IMR-90 (cell line): ENCODE measurements around the gene GALNT7. TPM values are rescaled to one million over a fixed set of nuclear protein-coding genes. Genes with fewer than 3 reads are reported as not detected.

Experiments used
- ATAC-seq: fragments of 200-7000 bp; cut with Tn5 transposase; 2 replicates; pipeline ENCODE4 v1.9.1; 2020; ENCODE audit warnings: low read depth, mild to moderate bottlenecking, moderate library complexity
- BruUV-seq: library from RNA; stranded (reverse); fragments of 400-500 nt; replicated peaks from 2 replicates; lab custom pipeline; 2021; lab: Mats Ljungman, UMichigan
- CTCF ChIA-PET: fragments of 300-600 bp; formaldehyde crosslinking; extraction: SDS; loops from one replicate; lab custom pipeline; 2021; ENCODE audit warnings: antibody characterized with exemption; lab: Yijun Ruan, JAX
- POLR2A ChIA-PET: fragments of 300-600 bp; sonication (Branson Sonifier 250); formaldehyde crosslinking; loops from one replicate; lab custom pipeline; 2022; ENCODE audit warnings: antibody characterized with exemption; ENCODE audit not compliant: unreplicated experiment; lab: Charles Lee
- DNase-seq: peaks from one replicate; pipeline ENCODE4 v3.0.0; 2013
- H2AFZ ChIP-seq: replicated peaks from 2 replicates; pipeline ENCODE3; 2013; ENCODE audit warnings: low read length, mild to moderate bottlenecking; ENCODE audit not compliant: poor library complexity
- H2AK5ac ChIP-seq: 2 replicates; pipeline ENCODE4 v1.6.1; 2013; ENCODE audit warnings: low read depth, low read length, inconsistent platforms
- H2AK9ac ChIP-seq: replicated peaks from 2 replicates; pipeline ENCODE3; 2013; ENCODE audit warnings: mild to moderate bottlenecking, low read depth, low read length, moderate library complexity; ENCODE audit not compliant: poor library complexity
- H2BK120ac ChIP-seq: 2 replicates; pipeline ENCODE4 v1.6.1; 2013; ENCODE audit warnings: low read depth, low read length, inconsistent platforms
- H2BK15ac ChIP-seq: 3 replicates; pipeline ENCODE4 v1.6.1; 2013; ENCODE audit warnings: low read depth, low read length, inconsistent platforms
- H2BK20ac ChIP-seq: 2 replicates; pipeline ENCODE4 v1.6.1; 2013; ENCODE audit warnings: low read depth, mild to moderate bottlenecking, inconsistent platforms, low read length, moderate library complexity
- H2BK5ac ChIP-seq: 2 replicates; pipeline ENCODE4 v1.6.1; 2013; ENCODE audit warnings: mild to moderate bottlenecking, low read depth, low read length, inconsistent platforms; ENCODE audit not compliant: poor library complexity, severe bottlenecking
- H3K14ac ChIP-seq: replicated peaks from 2 replicates; pipeline ENCODE4 v1.6.1; 2013; ENCODE audit warnings: low read depth, low read length, inconsistent platforms
- H3K18ac ChIP-seq: 2 replicates; pipeline ENCODE4 v1.6.1; 2013; ENCODE audit warnings: low read depth, low read length, control low read depth
- H3K23ac ChIP-seq: 2 replicates; pipeline ENCODE4 v1.6.1; 2013; ENCODE audit warnings: low read depth, low read length, inconsistent platforms
- H3K27ac ChIP-seq: 2 replicates; pipeline ENCODE4 v1.5.1; 2013; ENCODE audit warnings: mild to moderate bottlenecking, control low read depth, low read length; ENCODE audit not compliant: insufficient read depth
- H3K27me3 ChIP-seq: 2 replicates; pipeline ENCODE4 v1.6.1; 2013; ENCODE audit warnings: low read length; ENCODE audit not compliant: control insufficient read depth, insufficient read depth
- H3K36me3 ChIP-seq: 2 replicates; pipeline ENCODE4 v1.6.1; 2013; ENCODE audit warnings: low read length, mixed read lengths; ENCODE audit not compliant: control insufficient read depth, insufficient read depth
- H3K4ac ChIP-seq: 2 replicates; pipeline ENCODE4 v1.6.1; 2013; ENCODE audit warnings: low read depth, low read length, inconsistent platforms
- H3K4me1 ChIP-seq: 2 replicates; pipeline ENCODE4 v1.6.1; 2013; ENCODE audit warnings: low read length, mixed read lengths; ENCODE audit not compliant: control insufficient read depth, insufficient read depth
- H3K4me2 ChIP-seq: 2 replicates; pipeline ENCODE4 v1.6.1; 2013; ENCODE audit warnings: low read depth, mild to moderate bottlenecking, control low read depth, low read length, moderate library complexity
- H3K4me3 ChIP-seq: 2 replicates; pipeline ENCODE4 v1.5.1; 2013; ENCODE audit warnings: low read depth, mild to moderate bottlenecking, control low read depth, low read length, moderate library complexity; ENCODE audit not compliant: insufficient read depth
- H3K56ac ChIP-seq: 2 replicates; pipeline ENCODE4 v1.6.1; 2013; ENCODE audit warnings: low read length, inconsistent platforms; ENCODE audit not compliant: insufficient read depth; ENCODE audit errors: extremely low read depth
- H3K79me1 ChIP-seq, 2 experiments: 2 replicates each; pipeline ENCODE4 v1.6.1; 2013; ENCODE audit warnings: low read length in 2 of 2, inconsistent platforms in 1 of 2, low read depth in 1 of 2
- H3K9ac ChIP-seq: 2 replicates; pipeline ENCODE4 v1.6.1; 2013; ENCODE audit warnings: low read depth, low read length, control low read depth
- H3K9me1 ChIP-seq: 2 replicates; pipeline ENCODE4 v1.6.1; 2013; ENCODE audit warnings: low read length, inconsistent platforms; ENCODE audit not compliant: insufficient read depth
- H3K9me3 ChIP-seq: 2 replicates; pipeline ENCODE4 v1.6.1; 2013; ENCODE audit warnings: low read length; ENCODE audit not compliant: control insufficient read depth, insufficient read depth
- H4K20me1 ChIP-seq: 2 replicates; pipeline ENCODE4 v1.6.1; 2013; ENCODE audit warnings: low read length, inconsistent platforms; ENCODE audit not compliant: insufficient read depth
- H4K5ac ChIP-seq: 2 replicates; pipeline ENCODE4 v1.6.1; 2013; ENCODE audit warnings: mild to moderate bottlenecking, low read depth, low read length, control low read depth
- H4K8ac ChIP-seq, 2 experiments: 2 replicates each; pipeline ENCODE4 v1.6.1; 2013; ENCODE audit warnings: low read depth in 2 of 2, low read length in 2 of 2, control low read depth in 1 of 2, inconsistent platforms in 1 of 2
- H4K91ac ChIP-seq: 2 replicates; pipeline ENCODE4 v1.6.1; 2013; ENCODE audit warnings: low read depth, low read length, inconsistent platforms; ENCODE audit not compliant: insufficient read depth
- BHLHE40 ChIP-seq: fragments of 150-350 bp; IDR thresholded peaks from 2 replicates; pipeline ENCODE4 v1.6.1; 2016; ENCODE audit warnings: mild to moderate bottlenecking, low read depth, low read length
- CHD1 ChIP-seq: IDR thresholded peaks from 2 replicates; pipeline ENCODE4 v1.6.1; 2012; ENCODE audit warnings: low read depth, low read length, improper control_type of control experiment
- MAFK ChIP-seq: IDR thresholded peaks from 2 replicates; pipeline ENCODE4 v1.6.1; 2012; ENCODE audit warnings: low read depth, low read length, improper control_type of control experiment
- MAZ ChIP-seq: IDR thresholded peaks from 2 replicates; pipeline ENCODE4 v1.6.1; 2012; ENCODE audit warnings: low read depth, mild to moderate bottlenecking, low read length, improper control_type of control experiment, moderate library complexity, borderline replicate concordance
- MXI1 ChIP-seq: IDR thresholded peaks from 2 replicates; pipeline ENCODE4 v1.6.1; 2012; ENCODE audit warnings: low read depth, mild to moderate bottlenecking, low read length, moderate library complexity, borderline replicate concordance
- NFE2L2 ChIP-seq: fragments of 150-350 bp; IDR thresholded peaks from 2 replicates; pipeline ENCODE4 v1.6.1; 2016; ENCODE audit warnings: low read depth, mild to moderate bottlenecking, low read length
- POLR2A ChIP-seq: IDR thresholded peaks from 2 replicates; pipeline ENCODE4 v1.6.1; 2012; ENCODE audit warnings: mild to moderate bottlenecking, low read depth, low read length
- RCOR1 ChIP-seq: IDR thresholded peaks from 2 replicates; pipeline ENCODE4 v1.6.1; 2012; ENCODE audit warnings: mild to moderate bottlenecking, low read length, improper control_type of control experiment; ENCODE audit not compliant: insufficient replicate concordance
- RFX5 ChIP-seq: IDR thresholded peaks from 2 replicates; pipeline ENCODE4 v1.8.0; 2012; ENCODE audit warnings: low read depth, mild to moderate bottlenecking, low read length, moderate library complexity
- USF2 ChIP-seq: fragments of 150-350 bp; IDR thresholded peaks from 2 replicates; pipeline ENCODE4 v1.6.1; 2017; ENCODE audit warnings: mild to moderate bottlenecking, antibody characterized with exemption, low read length, low read depth
- WGBS, 2 experiments: methylation state at CpG; one replicate each; pipeline versions ENCODE4 v1.1.5 to v1.1.7; 2013; ENCODE audit warnings: missing lambda C conversion rate in 2 of 2; ENCODE audit not compliant: insufficient read length in 1 of 2; ENCODE audit errors: extremely low coverage in 2 of 2; 5-methylcytosine and 5-hydroxymethylcytosine counted together
- dilution Hi-C: fragments of 300-500 bp; cut with HindIII; formaldehyde crosslinking; loops from one replicate; pipeline ENCODE4 v1.14.3; 2018; ENCODE audit warnings: low sequenced_read_pairs; ENCODE audit not compliant: unreplicated experiment
- in situ Hi-C: fragments of 300-500 bp; cut with MboI; formaldehyde crosslinking; loops from 3 replicates; pipeline ENCODE4 v1.14.3; 2019; ENCODE audit warnings: low sequenced_read_pairs, inconsistent platforms, mixed read lengths
- intact Hi-C: fragments of 100-400 bp; cut with micrococcal nuclease; formaldehyde crosslinking; loops from 2 replicates; pipeline ENCODE4 v1.10.0; 2022
- polyA plus RNA-seq, 3 experiments: library from polyadenylated mRNA; depleted of rRNA; stranded (reverse); fragments of >200 nt; gene quantifications; 2 replicates each; pipeline ENCODE4 v1.2.3, GENCODE V29; 2012; ENCODE audit warnings: low replicate concordance in 1 of 3
- total RNA-seq: library from RNA; depleted of rRNA; stranded (reverse); fragments of >200 nt; gene quantifications from 2 replicates; pipeline ENCODE4 v1.2.3, GENCODE V29; 2012
- TF ChIP-seq, protein P1 (sequence below): fragments of 150-350 bp; IDR thresholded peaks from 2 replicates; pipeline ENCODE4 v1.6.1; 2016; ENCODE audit warnings: low read depth, mild to moderate bottlenecking, low read length, moderate library complexity, borderline replicate concordance
- TF ChIP-seq, protein P2 (sequence below): conservative IDR thresholded peaks from 2 replicates; pipeline ENCODE4 v1.5.1; 2012; ENCODE audit warnings: mild to moderate bottlenecking, low read depth, low read length, improper control_type of control experiment

GALNT7 gene
- total and polyA plus RNA-seq, 2 of the 4 experiments (the other 2 are of a cell fraction), result 19.1 to 31.2 TPM

DNA sequence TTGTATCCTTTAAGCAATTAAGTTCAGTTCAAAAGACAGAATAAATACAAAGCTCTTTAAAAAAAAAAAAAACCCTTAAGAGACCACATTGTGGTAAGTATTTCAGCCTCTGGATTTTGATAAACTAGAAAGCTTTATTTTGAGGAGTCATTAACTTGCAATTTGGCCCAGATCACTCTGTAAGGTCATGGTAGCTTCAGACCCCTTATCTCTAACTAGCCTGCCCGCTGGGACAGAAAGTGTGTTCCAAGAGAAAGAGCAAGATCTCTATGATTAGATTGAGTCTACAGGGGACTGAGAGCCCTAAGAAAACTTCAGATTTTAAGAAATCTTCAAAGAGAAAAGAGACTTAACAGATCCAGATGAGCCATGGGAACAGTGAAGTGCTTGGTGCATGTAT lies 45.6 kb downstream of the GALNT7 start:
- CTCF ChIA-PET, result no interaction called here

More for the DNA sequence above, 45.6 kb downstream of the GALNT7 start:
- H4K20me1 ChIP-seq, result no peaks in the 10 kb centered on the region; the same call in 1 of the 2 replicates
- no peaks in the 10 kb centered on the region for H3K36me3 ChIP-seq
- no peaks in the 10 kb centered on the region for H3K27me3 ChIP-seq
- no peak overlapping the region for H3K14ac ChIP-seq
- intact Hi-C loops, result loop anchor here (5.0 kb wide), 1 partner anchor 813 kb away; no protein-coding TSS in a partner anchor
- DNase-seq (no peak), ATAC-seq (no peak)
- H4K5ac ChIP-seq, result no peak overlapping the region
- H3K4me3 ChIP-seq, result no peak overlapping the region
- no TSS peak for BruUV-seq
- peaks cover 4% of the 10 kb centered on the region for H3K4me1 ChIP-seq
- H2AK9ac ChIP-seq, result no peak overlapping the region
- H3K79me1 ChIP-seq, result peaks cover 0 to 4% of the 10 kb centered on the region in 2 experiments; a peak in 3 of 4 replicates
- no peak overlapping the region for H3K18ac ChIP-seq
- no peak overlapping the region for H3K23ac ChIP-seq
- H4K8ac ChIP-seq, result no peak overlapping the region
- no peak overlapping the region for H3K27ac ChIP-seq
- POLR2A ChIA-PET, result no interaction called here
- H2BK15ac ChIP-seq, result no peak overlapping the region
- H3K9ac ChIP-seq, result no peak overlapping the region
- in situ Hi-C loops, result no loop called here
- no peak overlapping the region for H2AFZ ChIP-seq
- no peak for TF ChIP-seq POLR2A
- TF ChIP-seq, protein P1, sequence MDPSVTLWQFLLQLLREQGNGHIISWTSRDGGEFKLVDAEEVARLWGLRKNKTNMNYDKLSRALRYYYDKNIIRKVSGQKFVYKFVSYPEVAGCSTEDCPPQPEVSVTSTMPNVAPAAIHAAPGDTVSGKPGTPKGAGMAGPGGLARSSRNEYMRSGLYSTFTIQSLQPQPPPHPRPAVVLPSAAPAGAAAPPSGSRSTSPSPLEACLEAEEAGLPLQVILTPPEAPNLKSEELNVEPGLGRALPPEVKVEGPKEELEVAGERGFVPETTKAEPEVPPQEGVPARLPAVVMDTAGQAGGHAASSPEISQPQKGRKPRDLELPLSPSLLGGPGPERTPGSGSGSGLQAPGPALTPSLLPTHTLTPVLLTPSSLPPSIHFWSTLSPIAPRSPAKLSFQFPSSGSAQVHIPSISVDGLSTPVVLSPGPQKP, result no peak
- no peak for TF ChIP-seq MAZ
- TF ChIP-seq RCOR1, result no peak
- no peak for TF ChIP-seq MAFK
- TF ChIP-seq USF2, result no peak
- TF ChIP-seq RFX5, result no peak
- no peak for TF ChIP-seq BHLHE40
- no peak for TF ChIP-seq NFE2L2
- TF ChIP-seq CHD1, result no peak
- TF ChIP-seq MXI1, result no peak
- TF ChIP-seq, protein P2, sequence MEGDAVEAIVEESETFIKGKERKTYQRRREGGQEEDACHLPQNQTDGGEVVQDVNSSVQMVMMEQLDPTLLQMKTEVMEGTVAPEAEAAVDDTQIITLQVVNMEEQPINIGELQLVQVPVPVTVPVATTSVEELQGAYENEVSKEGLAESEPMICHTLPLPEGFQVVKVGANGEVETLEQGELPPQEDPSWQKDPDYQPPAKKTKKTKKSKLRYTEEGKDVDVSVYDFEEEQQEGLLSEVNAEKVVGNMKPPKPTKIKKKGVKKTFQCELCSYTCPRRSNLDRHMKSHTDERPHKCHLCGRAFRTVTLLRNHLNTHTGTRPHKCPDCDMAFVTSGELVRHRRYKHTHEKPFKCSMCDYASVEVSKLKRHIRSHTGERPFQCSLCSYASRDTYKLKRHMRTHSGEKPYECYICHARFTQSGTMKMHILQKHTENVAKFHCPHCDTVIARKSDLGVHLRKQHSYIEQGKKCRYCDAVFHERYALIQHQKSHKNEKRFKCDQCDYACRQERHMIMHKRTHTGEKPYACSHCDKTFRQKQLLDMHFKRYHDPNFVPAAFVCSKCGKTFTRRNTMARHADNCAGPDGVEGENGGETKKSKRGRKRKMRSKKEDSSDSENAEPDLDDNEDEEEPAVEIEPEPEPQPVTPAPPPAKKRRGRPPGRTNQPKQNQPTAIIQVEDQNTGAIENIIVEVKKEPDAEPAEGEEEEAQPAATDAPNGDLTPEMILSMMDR, result no peak
- no peaks in the 10 kb centered on the region for H3K9me3 ChIP-seq
- dilution Hi-C loops, result no loop called here
- no peak overlapping the region for H2AK5ac ChIP-seq
- peaks cover 2% of the 10 kb centered on the region; the same call in 1 of the 2 replicates for H3K9me1 ChIP-seq
- H3K56ac ChIP-seq, result no peak overlapping the region
- no CpG with 5 or more reads among the region's 1 CpG for WGBS, 2 experiments
- H2BK20ac ChIP-seq, result no peak overlapping the region
- no peak overlapping the region for H2BK5ac ChIP-seq
- H3K4me2 ChIP-seq, result no peak overlapping the region
- H2BK120ac ChIP-seq, result no peak overlapping the region
- no peak overlapping the region for H3K4ac ChIP-seq
- no peak overlapping the region for H4K91ac ChIP-seq
